ENCODE results near the gene IFNA16. TPM values are rescaled to one million over a fixed set of nuclear protein-coding genes. Genes with fewer than 3 reads are reported as not detected.
A peak's percentile ranks its signal among the peaks of the same experiment; 100 is the strongest.
"Not testable (repeated sequence)": the region's sequence is repeated elsewhere in the genome, so short reads cannot be mapped to it uniquely, and the experiment has no call there.

The IFNA16 gene
- total RNA-seq, 2 donors from 2014 or later, result not detected

GRCh38 chr9:21228122-21228521 lies 11.0 kb upstream of the IFNA16 start, which contains the start of gene IFNA17:
IFNA17 (minus strand) TSS chr9:21228222; CDS start chr9:21228173, 49 bp downstream.
- Histone ChIP-seq H3K36me3 (ENCODE audit: control insufficient read depth, insufficient read depth, low read length) (no peaks in the 10 kb centered on the region), H3K4me1 (ENCODE audit: control insufficient read depth, insufficient read depth, low read length) (no peaks in the 10 kb centered on the region), H3K27ac (ENCODE audit: low read depth, low read length) (no peak within 1 kb of the TSS), H3K9ac (ENCODE audit: extremely low read depth, low read length, poor library complexity, severe bottlenecking) (no peak within 1 kb of the TSS), H3K9me3 (ENCODE audit: control insufficient read depth, low read length) (no peaks in the 10 kb centered on the region), H3K4me3 (ENCODE audit: low read length) (no peak within 1 kb of the TSS), H3K27me3 (ENCODE audit: control insufficient read depth, insufficient read depth, low read length, poor library complexity, severe bottlenecking) (peaks cover 4% of the 10 kb centered on the region)
- no peak within 1 kb of the TSS for H3K27ac Mint-ChIP-seq
- no peaks in the 10 kb centered on the region for H3K36me3 Mint-ChIP-seq (ENCODE audit: low read depth)
- H3K9me3 Mint-ChIP-seq, result no peaks in the 10 kb centered on the region
- H3K4me3 Mint-ChIP-seq, result no peak within 1 kb of the TSS
- TF ChIP-seq CTCF (conservative IDR thresholded peaks at IDR 0.05), result no peak
- H3K4me1 Mint-ChIP-seq, result no peaks in the 10 kb centered on the region
- peaks cover 35% of the 10 kb centered on the region for H3K27me3 Mint-ChIP-seq (ENCODE audit: insufficient read depth)
- WGBS, 2 experiments (ENCODE audit: insufficient coverage in 1 of 2, insufficient read length in 1 of 2), result 92% methylated on average over 2 of the region's 2 CpGs; no CpG with 5 or more reads in 1 of the 2 experiments
- DNase-seq, result no peak

GRCh38 chr9:21213411-21214326 lies 3.4 kb downstream of the IFNA16 start:
- not testable (repeated sequence) for H3K27ac Mint-ChIP-seq; DNase-seq; H3K4me1 ChIP-seq (ENCODE audit: control insufficient read depth, insufficient read depth, low read length); H3K4me3 Mint-ChIP-seq; H3K27ac ChIP-seq (ENCODE audit: low read depth, low read length); H3K36me3 ChIP-seq (ENCODE audit: control insufficient read depth, insufficient read depth, low read length); H3K9me3 ChIP-seq (ENCODE audit: control insufficient read depth, low read length); H3K9me3 Mint-ChIP-seq; H3K9ac ChIP-seq (ENCODE audit: extremely low read depth, low read length, poor library complexity, severe bottlenecking); H3K27me3 ChIP-seq (ENCODE audit: control insufficient read depth, insufficient read depth, low read length, poor library complexity, severe bottlenecking); H3K4me3 ChIP-seq (ENCODE audit: low read length); H3K4me1 Mint-ChIP-seq; H3K36me3 Mint-ChIP-seq (ENCODE audit: low read depth)
- peak; percentile 69 for TF ChIP-seq CTCF (conservative IDR thresholded peaks at IDR 0.05)
- WGBS, 2 experiments (ENCODE audit: insufficient coverage in 1 of 2, insufficient read length in 1 of 2), result 46 to 50% methylated on average over 2 to 3 of the region's 5 CpGs
- H3K27me3 Mint-ChIP-seq (ENCODE audit: insufficient read depth), result peaks cover 41% of the 10 kb centered on the region

- not testable (repeated sequence) for H3K4me3 Mint-ChIP-seq, H3K4me1 Mint-ChIP-seq
These were observed 5.0 kb downstream of the IFNA16 start for GRCh38 chr9:21212160-21212559.

GRCh38 chr9:21210782-21211181 lies 6.3 kb downstream of the IFNA16 start:
- H3K4me3 Mint-ChIP-seq; H3K4me3 ChIP-seq (ENCODE audit: low read length); DNase-seq; H3K9ac ChIP-seq (ENCODE audit: extremely low read depth, low read length, poor library complexity, severe bottlenecking); H3K4me1 Mint-ChIP-seq; H3K4me1 ChIP-seq (ENCODE audit: control insufficient read depth, insufficient read depth, low read length); H3K9me3 ChIP-seq (ENCODE audit: control insufficient read depth, low read length); H3K36me3 Mint-ChIP-seq (ENCODE audit: low read depth); H3K36me3 ChIP-seq (ENCODE audit: control insufficient read depth, insufficient read depth, low read length); H3K27ac Mint-ChIP-seq; H3K27me3 ChIP-seq (ENCODE audit: control insufficient read depth, insufficient read depth, low read length, poor library complexity, severe bottlenecking); H3K27ac ChIP-seq (ENCODE audit: low read depth, low read length); H3K9me3 Mint-ChIP-seq: not testable (repeated sequence)
- peaks cover 30% of the 10 kb centered on the region for H3K27me3 Mint-ChIP-seq (ENCODE audit: insufficient read depth)
- WGBS, 2 experiments (ENCODE audit: insufficient coverage in 1 of 2, insufficient read length in 1 of 2), result 100% methylated on average over 2 of the region's 2 CpGs

More at GRCh38 chr9:21212160-21212559, 5.0 kb downstream of the IFNA16 start:
- H3K9ac ChIP-seq (ENCODE audit: extremely low read depth, low read length, poor library complexity, severe bottlenecking); H3K4me1 ChIP-seq (ENCODE audit: control insufficient read depth, insufficient read depth, low read length); H3K27ac ChIP-seq (ENCODE audit: low read depth, low read length); DNase-seq; H3K36me3 Mint-ChIP-seq (ENCODE audit: low read depth); H3K9me3 Mint-ChIP-seq; H3K27ac Mint-ChIP-seq; H3K9me3 ChIP-seq (ENCODE audit: control insufficient read depth, low read length); H3K27me3 ChIP-seq (ENCODE audit: control insufficient read depth, insufficient read depth, low read length, poor library complexity, severe bottlenecking); H3K4me3 ChIP-seq (ENCODE audit: low read length); H3K36me3 ChIP-seq (ENCODE audit: control insufficient read depth, insufficient read depth, low read length): not testable (repeated sequence)
- peaks cover 30% of the 10 kb centered on the region for H3K27me3 Mint-ChIP-seq (ENCODE audit: insufficient read depth)
- WGBS, 2 experiments (ENCODE audit: insufficient coverage in 1 of 2, insufficient read length in 1 of 2), result 80% methylated on average over 2 of the region's 2 CpGs; no CpG with 5 or more reads in 1 of the 2 experiments

Measured in endodermal cell (in vitro differentiated cells).